ENCODE results near the gene EHMT1. TPM values are rescaled to one million over a fixed set of nuclear protein-coding genes. Genes with fewer than 3 reads are reported as not detected.

Gene EHMT1
- total RNA-seq, 1 donor from 2014 or later, result 162 TPM

DNA sequence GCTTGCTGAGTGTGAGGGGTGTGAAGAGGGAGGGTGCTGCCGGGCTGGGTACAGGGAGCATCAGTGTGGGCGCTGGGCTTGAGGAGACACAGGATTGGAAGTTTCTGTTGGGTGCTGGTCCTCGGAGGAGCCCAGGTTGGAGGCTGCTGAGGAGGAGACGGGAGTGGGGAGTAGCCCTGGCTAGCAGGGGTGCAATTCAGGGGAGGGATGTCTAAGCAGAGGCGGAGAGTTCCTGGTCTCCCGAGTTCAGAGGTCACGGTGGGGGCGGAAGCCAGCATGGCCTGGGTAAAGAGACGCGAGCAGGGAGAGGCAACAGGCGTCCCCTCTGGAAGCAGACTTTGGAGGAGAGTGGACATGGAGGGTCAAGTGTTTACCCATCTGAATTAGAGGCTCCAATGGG lies 196.0 kb downstream of the EHMT1 start:
- Mint-ChIP-seq H3K9me3 (ENCODE audit: unreplicated experiment) (peaks cover 18% of the 10 kb centered on the region), H3K4me1 (ENCODE audit: low read depth, unreplicated experiment) (no peaks in the 10 kb centered on the region), H3K27me3 (ENCODE audit: unreplicated experiment) (peaks cover 13% of the 10 kb centered on the region), H3K4me3 (ENCODE audit: unreplicated experiment) (no peak overlapping the region), H3K27ac (ENCODE audit: unreplicated experiment) (no peak overlapping the region), H3K36me3 (ENCODE audit: unreplicated experiment) (peaks cover 24% of the 10 kb centered on the region)
- DNase-seq, result no peak
- TF ChIP-seq, protein P1, sequence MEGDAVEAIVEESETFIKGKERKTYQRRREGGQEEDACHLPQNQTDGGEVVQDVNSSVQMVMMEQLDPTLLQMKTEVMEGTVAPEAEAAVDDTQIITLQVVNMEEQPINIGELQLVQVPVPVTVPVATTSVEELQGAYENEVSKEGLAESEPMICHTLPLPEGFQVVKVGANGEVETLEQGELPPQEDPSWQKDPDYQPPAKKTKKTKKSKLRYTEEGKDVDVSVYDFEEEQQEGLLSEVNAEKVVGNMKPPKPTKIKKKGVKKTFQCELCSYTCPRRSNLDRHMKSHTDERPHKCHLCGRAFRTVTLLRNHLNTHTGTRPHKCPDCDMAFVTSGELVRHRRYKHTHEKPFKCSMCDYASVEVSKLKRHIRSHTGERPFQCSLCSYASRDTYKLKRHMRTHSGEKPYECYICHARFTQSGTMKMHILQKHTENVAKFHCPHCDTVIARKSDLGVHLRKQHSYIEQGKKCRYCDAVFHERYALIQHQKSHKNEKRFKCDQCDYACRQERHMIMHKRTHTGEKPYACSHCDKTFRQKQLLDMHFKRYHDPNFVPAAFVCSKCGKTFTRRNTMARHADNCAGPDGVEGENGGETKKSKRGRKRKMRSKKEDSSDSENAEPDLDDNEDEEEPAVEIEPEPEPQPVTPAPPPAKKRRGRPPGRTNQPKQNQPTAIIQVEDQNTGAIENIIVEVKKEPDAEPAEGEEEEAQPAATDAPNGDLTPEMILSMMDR (IDR thresholded peaks at IDR 0.05; ENCODE audit: partially characterized antibody, unreplicated experiment), result no peak

DNA sequence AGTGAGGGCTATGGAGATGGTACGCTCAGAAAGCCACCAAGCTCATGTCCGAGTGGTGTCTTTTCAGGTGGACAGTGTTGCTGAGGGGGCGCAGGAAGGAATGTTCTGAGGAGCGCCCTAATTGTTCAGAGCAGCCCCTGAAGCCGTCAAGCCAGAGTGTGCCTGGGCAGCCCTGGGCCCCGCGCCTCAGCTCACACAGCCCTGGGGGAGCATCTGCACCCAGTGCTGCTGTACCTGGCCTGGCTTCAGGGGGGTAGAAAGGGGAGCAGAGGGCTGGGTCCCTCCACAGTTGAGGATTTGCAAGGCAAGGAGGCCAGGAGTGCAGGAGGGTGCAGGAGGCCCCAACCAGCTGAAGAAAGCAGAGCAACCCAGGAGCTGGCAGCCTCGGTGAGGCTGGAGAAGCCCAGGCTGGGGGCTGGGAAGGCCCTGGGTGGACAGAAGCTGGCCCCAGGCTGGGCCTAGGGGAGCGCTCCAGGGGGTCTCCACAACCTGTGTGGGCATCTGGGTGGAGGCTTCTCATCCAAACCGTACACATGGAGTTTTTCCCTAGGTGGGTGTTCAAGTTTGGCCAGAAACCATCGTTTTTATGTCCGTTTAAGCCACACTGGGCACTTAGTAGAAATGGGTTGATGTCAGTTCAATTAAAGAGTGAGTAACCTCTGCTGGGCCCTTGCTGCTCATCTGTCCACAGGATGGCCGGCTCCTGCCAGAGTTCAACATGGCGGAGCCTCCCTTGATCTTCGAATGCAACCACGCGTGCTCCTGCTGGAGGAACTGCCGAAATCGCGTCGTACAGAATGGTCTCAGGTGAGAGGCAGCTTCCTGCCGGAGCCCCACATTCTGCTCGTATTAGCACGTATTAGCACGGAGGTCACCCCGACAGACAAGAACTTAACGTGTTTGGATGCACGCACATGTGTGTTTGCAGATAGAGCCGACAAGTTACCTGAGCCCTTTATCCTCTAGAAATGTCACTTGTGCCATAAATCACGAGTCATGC lies 196.8 kb downstream of the EHMT1 start:
- H3K27ac Mint-ChIP-seq (ENCODE audit: unreplicated experiment), result no peak overlapping the region

DNA sequence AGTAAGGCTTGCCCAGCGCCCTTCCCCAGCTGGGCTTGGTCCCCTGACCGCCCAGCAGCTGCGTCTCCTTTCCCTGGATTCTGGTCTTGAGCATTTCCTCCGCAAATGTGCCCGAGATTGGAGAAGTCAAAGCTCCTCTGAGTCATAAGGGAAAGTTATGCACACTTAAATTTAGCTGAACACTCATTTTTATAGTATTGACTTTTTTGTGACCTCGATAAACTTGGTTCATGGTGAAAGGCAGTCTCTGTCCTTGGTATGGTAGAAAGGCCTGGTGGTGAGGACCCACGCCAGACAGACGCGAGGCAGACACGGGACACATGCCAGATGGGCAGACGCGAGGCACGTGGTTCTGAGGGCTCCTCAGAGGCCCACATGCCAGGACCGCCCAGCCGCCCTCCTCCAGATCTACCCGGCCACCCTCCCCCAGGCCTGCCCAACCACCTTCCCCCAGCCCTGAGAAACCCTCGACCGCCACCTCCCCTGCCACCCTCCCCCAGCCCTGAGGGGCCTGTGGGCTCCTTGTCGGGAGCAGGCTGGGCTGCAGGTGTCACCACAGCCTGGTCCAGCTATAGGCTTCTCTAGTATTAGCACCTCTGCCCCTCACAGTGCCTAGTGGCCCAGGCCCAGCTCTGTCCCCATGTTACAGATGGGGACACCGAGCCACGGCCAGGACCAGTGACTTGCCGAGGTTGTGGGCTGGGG lies 197.9 kb downstream of the EHMT1 start:
- H3K27me3 Mint-ChIP-seq (ENCODE audit: unreplicated experiment), result peaks cover 13% of the 10 kb centered on the region
- H3K4me3 Mint-ChIP-seq (ENCODE audit: unreplicated experiment), result no peak overlapping the region
- H3K27ac Mint-ChIP-seq (ENCODE audit: unreplicated experiment), result peak overlapping the region; percentile 48
- TF ChIP-seq, protein P1 (IDR thresholded peaks at IDR 0.05; ENCODE audit: partially characterized antibody, unreplicated experiment), result no peak
- no peak for DNase-seq
- H3K4me1 Mint-ChIP-seq (ENCODE audit: low read depth, unreplicated experiment), result no peaks in the 10 kb centered on the region
- H3K9me3 Mint-ChIP-seq (ENCODE audit: unreplicated experiment), result peaks cover 24% of the 10 kb centered on the region
- peaks cover 30% of the 10 kb centered on the region for H3K36me3 Mint-ChIP-seq (ENCODE audit: unreplicated experiment)

More for the DNA sequence above, 196.8 kb downstream of the EHMT1 start:
- Mint-ChIP-seq H3K4me3 (ENCODE audit: unreplicated experiment) (no peak overlapping the region), H3K36me3 (ENCODE audit: unreplicated experiment) (peaks cover 26% of the 10 kb centered on the region), H3K4me1 (ENCODE audit: low read depth, unreplicated experiment) (no peaks in the 10 kb centered on the region), H3K27me3 (ENCODE audit: unreplicated experiment) (peaks cover 13% of the 10 kb centered on the region), H3K9me3 (ENCODE audit: unreplicated experiment) (peaks cover 21% of the 10 kb centered on the region)
- no peak for DNase-seq
- TF ChIP-seq, protein P1 (IDR thresholded peaks at IDR 0.05; ENCODE audit: partially characterized antibody, unreplicated experiment), result no peak

DNA sequence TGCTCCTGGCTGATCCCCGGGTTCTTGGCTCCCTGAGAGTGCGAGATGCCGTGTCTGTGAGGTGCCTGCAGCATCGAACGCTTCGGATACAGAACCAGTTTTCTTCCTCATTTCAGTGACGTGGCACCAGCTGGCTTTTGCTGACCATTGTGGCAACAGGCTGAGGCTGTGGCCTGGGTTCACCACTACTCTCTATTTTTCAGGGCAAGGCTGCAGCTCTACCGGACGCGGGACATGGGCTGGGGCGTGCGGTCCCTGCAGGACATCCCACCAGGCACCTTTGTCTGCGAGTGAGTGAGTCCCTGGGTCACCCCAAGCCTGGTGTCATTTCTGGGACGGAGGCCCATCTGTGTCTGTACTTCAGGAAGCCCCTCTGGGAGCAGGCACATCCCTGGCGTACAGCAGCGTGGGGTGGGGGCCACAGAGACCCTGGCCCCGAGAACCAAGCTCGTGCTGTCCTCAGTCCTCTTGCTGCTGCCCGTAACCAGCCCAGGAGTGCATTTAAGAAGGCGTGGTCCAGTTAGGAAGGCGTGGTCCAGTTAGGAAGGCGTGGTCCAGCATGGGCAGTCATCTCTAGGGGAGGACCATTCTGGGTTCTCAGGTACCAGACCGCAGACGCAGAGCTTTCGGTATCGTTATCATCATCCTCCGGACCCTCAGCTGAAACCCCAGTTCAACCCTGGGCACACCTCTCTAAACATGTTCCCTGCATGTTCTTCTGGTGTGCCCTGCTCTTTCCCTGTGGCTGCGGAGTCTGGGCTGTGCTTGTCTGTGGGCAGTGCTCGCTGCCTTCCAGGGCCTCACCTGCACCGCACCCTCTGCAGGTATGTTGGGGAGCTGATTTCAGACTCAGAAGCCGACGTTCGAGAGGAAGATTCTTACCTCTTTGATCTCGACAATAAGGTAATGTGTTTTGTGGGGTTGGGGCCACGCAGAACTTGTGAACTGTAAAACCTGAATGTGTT lies 198.7 kb downstream of the EHMT1 start:
- no peak for DNase-seq
- no peak overlapping the region for H3K4me3 Mint-ChIP-seq (ENCODE audit: unreplicated experiment)
- H3K27ac Mint-ChIP-seq (ENCODE audit: unreplicated experiment), result no peak overlapping the region
- H3K36me3 Mint-ChIP-seq (ENCODE audit: unreplicated experiment), result peaks cover 38% of the 10 kb centered on the region
- H3K27me3 Mint-ChIP-seq (ENCODE audit: unreplicated experiment), result peaks cover 17% of the 10 kb centered on the region
- TF ChIP-seq, protein P1 (IDR thresholded peaks at IDR 0.05; ENCODE audit: partially characterized antibody, unreplicated experiment), result no peak
- peaks cover 26% of the 10 kb centered on the region for H3K9me3 Mint-ChIP-seq (ENCODE audit: unreplicated experiment)
- no peaks in the 10 kb centered on the region for H3K4me1 Mint-ChIP-seq (ENCODE audit: low read depth, unreplicated experiment)
